HepG2 (cell line): ENCODE measurements around the gene LYRM1. TPM values are rescaled to one million over a fixed set of nuclear protein-coding genes. Genes with fewer than 3 reads are reported as not detected.

Source experiments
- CEBPB ChIP-seq: IDR thresholded peaks from 2 replicates; pipeline ENCODE4 v1.6.1; 2011; ENCODE audit warnings: low read depth, low read length, improper control_type of control experiment, borderline replicate concordance
- CEBPG ChIP-seq: IDR thresholded peaks from 2 replicates; pipeline ENCODE4 v1.6.1; 2016
- ETV6 ChIP-seq: sonication (generic); formaldehyde crosslinking; conservative IDR thresholded peaks from 2 replicates; pipeline ENCODE4 v1.4.0; 2020; ENCODE audit warnings: missing genetic modification reagents
- ZNF563 ChIP-seq: sonication (generic); formaldehyde crosslinking; IDR thresholded peaks from 2 replicates; pipeline ENCODE4 v1.8.0; 2022; ENCODE audit warnings: mild to moderate bottlenecking, moderate library complexity, missing genetic modification reagents
- ZNF839 ChIP-seq: sonication (generic); formaldehyde crosslinking; IDR thresholded peaks from 2 replicates; pipeline ENCODE4 v1.4.0; 2020; ENCODE audit warnings: missing genetic modification reagents, mild to moderate bottlenecking, borderline replicate concordance
- polyA plus RNA-seq, 8 experiments: library from polyadenylated mRNA; depleted of rRNA in 3 of 8; stranded (reverse) in 7 of 8; unstranded in 1 of 8; fragments of >200 nt; fragmentation: Illumina TruSeq in 4 of 8; extraction: Trizol in 4 of 8; gene quantifications; 2 replicates each; pipeline versions ENCODE4 v1.2.1 to v1.2.3, GENCODE V29; 2011 to 2016; ENCODE audit warnings: low read depth in 4 of 8, missing spikeins in 1 of 8, mixed read lengths in 1 of 8; ENCODE audit not compliant: insufficient read depth in 1 of 8
- total RNA-seq, 5 experiments: library from RNA; depleted of rRNA; stranded (reverse); fragments of >200 nt; fragmentation: Illumina TruSeq; extraction: Trizol; gene quantifications; 2 replicates each; pipeline ENCODE4 v1.2.3, GENCODE V29; 2016; ENCODE audit warnings: low read depth in 1 of 5
- TF ChIP-seq, protein P1 (sequence below): sonication (generic); formaldehyde crosslinking; IDR thresholded peaks from 2 replicates; pipeline ENCODE4 v1.4.0; 2020; ENCODE audit warnings: mild to moderate bottlenecking, missing genetic modification reagents
- TF ChIP-seq, protein P2 (sequence below): sonication (generic); formaldehyde crosslinking; IDR thresholded peaks from 2 replicates; pipeline ENCODE4 v1.4.0; 2020; ENCODE audit warnings: missing genetic modification reagents, mild to moderate bottlenecking, borderline replicate concordance
- TF ChIP-seq, protein P3 (sequence below): sonication (generic); formaldehyde crosslinking; IDR thresholded peaks from 2 replicates; pipeline ENCODE4 v1.8.1; 2023; ENCODE audit warnings: mild to moderate bottlenecking, missing genetic modification reagents
- TF ChIP-seq, protein P4 (sequence below): sonication (generic); formaldehyde crosslinking; IDR thresholded peaks from 2 replicates; pipeline ENCODE4 v1.4.0; 2020; ENCODE audit warnings: missing genetic modification reagents

Gene LYRM1
- total and polyA plus RNA-seq, 2 of the 13 experiments (the other 11 are each of a cell fraction or from before 2014, with no cell fraction given), result 59.2 to 82.6 TPM

DNA sequence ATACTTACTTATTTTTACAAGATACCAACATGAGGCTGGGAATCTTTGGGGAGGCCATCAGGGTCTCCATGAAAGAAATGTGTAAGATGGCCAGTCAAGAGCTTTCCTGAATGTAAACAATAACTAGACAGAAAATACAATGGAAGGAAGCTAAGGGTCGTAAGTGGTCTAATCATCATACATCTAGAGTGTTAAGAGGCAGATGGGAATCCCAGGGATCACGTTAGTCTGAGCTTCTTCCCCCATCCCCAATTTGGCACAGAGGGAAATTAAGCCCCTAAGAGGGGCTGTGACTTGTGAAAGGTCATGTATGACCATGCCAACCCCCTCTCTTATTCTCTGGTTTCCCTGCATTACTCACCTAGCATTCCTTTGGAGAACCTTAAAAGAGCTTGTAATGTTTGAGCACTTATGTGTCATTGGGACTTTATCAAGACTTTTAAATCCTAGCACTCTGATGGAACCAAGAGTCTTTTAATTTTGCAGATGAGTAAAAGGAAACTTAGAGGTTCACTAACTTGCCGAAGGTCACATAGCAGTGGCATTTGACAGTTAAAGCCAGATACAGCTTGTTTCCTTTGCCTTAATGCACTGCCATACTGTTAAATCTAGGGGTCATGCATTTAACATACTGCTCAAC is 46.5 kb upstream of the LYRM1 start (continued):
- TF ChIP-seq, protein P1, sequence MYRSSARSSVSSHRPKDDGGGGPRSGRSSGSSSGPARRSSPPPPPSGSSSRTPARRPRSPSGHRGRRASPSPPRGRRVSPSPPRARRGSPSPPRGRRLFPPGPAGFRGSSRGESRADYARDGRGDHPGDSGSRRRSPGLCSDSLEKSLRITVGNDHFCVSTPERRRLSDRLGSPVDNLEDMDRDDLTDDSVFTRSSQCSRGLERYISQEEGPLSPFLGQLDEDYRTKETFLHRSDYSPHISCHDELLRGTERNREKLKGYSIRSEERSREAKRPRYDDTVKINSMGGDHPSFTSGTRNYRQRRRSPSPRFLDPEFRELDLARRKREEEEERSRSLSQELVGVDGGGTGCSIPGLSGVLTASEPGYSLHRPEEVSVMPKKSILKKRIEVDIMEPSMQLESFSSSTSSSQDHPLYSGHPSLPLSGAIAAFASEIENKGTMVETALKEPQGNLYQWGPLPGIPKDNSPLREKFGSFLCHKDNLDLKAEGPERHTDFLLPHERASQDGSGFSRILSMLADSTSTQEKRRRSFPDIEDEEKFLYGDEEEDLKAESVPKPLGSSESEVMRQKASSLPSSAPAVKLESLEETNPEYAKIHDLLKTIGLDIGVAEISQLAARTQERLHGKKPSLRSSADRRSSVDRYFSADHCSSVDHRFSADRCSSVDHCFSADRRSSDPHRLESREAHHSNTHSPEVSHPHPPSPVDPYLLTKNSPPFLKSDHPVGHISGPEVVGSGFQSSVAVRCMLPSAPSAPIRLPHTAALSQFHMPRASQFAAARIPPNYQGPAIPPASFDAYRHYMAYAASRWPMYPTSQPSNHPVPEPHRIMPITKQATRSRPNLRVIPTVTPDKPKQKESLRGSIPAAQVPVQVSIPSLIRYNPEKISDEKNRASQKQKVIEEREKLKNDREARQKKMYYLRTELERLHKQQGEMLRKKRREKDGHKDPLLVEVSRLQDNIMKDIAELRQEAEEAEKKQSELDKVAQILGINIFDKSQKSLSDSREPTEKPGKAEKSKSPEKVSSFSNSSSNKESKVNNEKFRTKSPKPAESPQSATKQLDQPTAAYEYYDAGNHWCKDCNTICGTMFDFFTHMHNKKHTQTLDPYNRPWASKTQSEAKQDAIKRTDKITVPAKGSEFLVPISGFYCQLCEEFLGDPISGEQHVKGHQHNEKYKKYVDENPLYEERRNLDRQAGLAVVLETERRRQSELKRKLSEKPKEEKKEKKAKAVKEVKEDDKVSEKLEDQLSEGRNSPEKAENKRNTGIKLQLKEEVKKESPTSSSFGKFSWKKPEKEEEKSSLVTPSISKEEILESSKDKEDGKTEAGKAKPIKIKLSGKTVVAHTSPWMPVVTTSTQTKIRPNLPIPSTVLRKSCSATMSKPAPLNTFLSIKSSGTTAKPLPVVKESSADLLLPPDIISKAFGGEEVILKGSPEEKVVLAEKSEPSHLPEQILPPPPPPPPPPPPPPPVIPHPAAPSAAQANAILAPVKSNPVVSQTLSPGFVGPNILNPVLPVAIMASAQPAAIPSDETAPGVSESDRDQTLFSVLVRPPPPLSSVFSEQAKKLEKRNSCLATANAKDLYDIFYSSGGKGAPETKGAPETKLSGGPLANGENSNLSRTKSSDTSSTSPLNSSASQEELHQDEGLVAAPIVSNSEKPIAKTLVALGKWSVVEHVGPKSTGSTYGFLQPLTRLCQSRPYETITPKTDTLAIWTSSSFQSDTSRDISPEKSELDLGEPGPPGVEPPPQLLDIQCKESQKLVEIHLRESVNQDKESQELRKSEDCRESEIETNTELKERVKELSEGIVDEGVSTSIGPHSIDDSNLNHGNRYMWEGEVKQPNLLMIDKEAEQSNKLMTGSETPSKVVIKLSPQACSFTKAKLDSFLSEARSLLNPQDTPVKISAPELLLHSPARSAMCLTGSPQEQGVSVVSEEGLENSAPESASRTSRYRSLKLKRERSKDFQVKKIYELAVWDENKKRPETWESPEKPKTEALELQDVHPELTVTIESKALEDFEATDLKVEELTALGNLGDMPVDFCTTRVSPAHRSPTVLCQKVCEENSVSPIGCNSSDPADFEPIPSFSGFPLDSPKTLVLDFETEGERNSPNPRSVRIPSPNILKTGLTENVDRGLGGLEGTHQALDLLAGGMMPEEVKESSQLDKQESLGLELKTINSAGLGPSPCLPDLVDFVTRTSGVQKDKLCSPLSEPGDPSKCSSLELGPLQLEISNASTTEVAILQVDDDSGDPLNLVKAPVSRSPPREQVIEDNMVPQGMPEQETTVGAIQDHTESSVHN, result no peak
- TF ChIP-seq, protein P2, sequence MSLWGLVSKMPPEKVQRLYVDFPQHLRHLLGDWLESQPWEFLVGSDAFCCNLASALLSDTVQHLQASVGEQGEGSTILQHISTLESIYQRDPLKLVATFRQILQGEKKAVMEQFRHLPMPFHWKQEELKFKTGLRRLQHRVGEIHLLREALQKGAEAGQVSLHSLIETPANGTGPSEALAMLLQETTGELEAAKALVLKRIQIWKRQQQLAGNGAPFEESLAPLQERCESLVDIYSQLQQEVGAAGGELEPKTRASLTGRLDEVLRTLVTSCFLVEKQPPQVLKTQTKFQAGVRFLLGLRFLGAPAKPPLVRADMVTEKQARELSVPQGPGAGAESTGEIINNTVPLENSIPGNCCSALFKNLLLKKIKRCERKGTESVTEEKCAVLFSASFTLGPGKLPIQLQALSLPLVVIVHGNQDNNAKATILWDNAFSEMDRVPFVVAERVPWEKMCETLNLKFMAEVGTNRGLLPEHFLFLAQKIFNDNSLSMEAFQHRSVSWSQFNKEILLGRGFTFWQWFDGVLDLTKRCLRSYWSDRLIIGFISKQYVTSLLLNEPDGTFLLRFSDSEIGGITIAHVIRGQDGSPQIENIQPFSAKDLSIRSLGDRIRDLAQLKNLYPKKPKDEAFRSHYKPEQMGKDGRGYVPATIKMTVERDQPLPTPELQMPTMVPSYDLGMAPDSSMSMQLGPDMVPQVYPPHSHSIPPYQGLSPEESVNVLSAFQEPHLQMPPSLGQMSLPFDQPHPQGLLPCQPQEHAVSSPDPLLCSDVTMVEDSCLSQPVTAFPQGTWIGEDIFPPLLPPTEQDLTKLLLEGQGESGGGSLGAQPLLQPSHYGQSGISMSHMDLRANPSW (CRISPR knock-in tag), result no peak
- TF ChIP-seq ETV6 (no peak), CEBPG (CRISPR knock-in tag) (no peak), ZNF563 (CRISPR knock-in tag) (no peak), CEBPB (no peak), ZNF839 (no peak)
- TF ChIP-seq, protein P3, sequence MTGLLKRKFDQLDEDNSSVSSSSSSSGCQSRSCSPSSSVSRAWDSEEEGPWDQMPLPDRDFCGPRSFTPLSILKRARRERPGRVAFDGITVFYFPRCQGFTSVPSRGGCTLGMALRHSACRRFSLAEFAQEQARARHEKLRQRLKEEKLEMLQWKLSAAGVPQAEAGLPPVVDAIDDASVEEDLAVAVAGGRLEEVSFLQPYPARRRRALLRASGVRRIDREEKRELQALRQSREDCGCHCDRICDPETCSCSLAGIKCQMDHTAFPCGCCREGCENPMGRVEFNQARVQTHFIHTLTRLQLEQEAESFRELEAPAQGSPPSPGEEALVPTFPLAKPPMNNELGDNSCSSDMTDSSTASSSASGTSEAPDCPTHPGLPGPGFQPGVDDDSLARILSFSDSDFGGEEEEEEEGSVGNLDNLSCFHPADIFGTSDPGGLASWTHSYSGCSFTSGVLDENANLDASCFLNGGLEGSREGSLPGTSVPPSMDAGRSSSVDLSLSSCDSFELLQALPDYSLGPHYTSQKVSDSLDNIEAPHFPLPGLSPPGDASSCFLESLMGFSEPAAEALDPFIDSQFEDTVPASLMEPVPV, result no peak
- TF ChIP-seq, protein P4, sequence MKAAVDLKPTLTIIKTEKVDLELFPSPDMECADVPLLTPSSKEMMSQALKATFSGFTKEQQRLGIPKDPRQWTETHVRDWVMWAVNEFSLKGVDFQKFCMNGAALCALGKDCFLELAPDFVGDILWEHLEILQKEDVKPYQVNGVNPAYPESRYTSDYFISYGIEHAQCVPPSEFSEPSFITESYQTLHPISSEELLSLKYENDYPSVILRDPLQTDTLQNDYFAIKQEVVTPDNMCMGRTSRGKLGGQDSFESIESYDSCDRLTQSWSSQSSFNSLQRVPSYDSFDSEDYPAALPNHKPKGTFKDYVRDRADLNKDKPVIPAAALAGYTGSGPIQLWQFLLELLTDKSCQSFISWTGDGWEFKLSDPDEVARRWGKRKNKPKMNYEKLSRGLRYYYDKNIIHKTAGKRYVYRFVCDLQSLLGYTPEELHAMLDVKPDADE (CRISPR knock-in tag), result no peak
